ENCODE data around the gene DISC1.

- no peak for TF ChIP-seq CTCF (IDR thresholded peaks at IDR 0.05; ENCODE audit: insufficient read depth, low read length, poor library complexity, severe bottlenecking)
- TF ChIP-seq EZH2phosphoT487 (conservative IDR thresholded peaks at IDR 0.05; ENCODE audit: low read length) = no peak
These were observed 242.8 kb downstream of the DISC1 start for GRCh38 chr1:231869364-231869763.
